ENCODE results near the gene RNF157.

- TF ChIP-seq POLR2AphosphoS5 (IDR thresholded peaks at IDR 0.05; ENCODE audit: low read depth, low read length) (no peak), TCF7L2 (IDR thresholded peaks at IDR 0.05; ENCODE audit: low read depth, low read length) (no peak)
- TF ChIP-seq, protein P1, sequence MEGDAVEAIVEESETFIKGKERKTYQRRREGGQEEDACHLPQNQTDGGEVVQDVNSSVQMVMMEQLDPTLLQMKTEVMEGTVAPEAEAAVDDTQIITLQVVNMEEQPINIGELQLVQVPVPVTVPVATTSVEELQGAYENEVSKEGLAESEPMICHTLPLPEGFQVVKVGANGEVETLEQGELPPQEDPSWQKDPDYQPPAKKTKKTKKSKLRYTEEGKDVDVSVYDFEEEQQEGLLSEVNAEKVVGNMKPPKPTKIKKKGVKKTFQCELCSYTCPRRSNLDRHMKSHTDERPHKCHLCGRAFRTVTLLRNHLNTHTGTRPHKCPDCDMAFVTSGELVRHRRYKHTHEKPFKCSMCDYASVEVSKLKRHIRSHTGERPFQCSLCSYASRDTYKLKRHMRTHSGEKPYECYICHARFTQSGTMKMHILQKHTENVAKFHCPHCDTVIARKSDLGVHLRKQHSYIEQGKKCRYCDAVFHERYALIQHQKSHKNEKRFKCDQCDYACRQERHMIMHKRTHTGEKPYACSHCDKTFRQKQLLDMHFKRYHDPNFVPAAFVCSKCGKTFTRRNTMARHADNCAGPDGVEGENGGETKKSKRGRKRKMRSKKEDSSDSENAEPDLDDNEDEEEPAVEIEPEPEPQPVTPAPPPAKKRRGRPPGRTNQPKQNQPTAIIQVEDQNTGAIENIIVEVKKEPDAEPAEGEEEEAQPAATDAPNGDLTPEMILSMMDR (IDR thresholded peaks at IDR 0.05): no peak
These were observed 14.0 kb upstream of the RNF157 start for GRCh38 chr17:76254275-76254674.

Measured in Panc1 (cell line).